Natural killer cell (primary cell): Measurements from ENCODE around the gene BOD1L2. TPM values are rescaled to one million over a fixed set of nuclear protein-coding genes. Genes with fewer than 3 reads are reported as not detected.

Experiments used
- ATAC-seq, 3 donors: fragments of 150-1000 bp in 2 of 3; fragments of 200-7000 bp in 1 of 3; cut with Tn5 transposase; 1 replicate in 1 of 3; 2 replicates in 2 of 3; pipeline ENCODE4 v1.10.0; 2021; ENCODE audit warnings: mild to moderate bottlenecking in 2 of 3, moderate library complexity in 2 of 3
- DNase-seq, 2 donors: peaks; one replicate each; pipeline versions ENCODE4 v3.0.0 to v3.0.0-alpha.2; 2013 to 2021; ENCODE audit warnings: mixed read lengths in 1 of 2
- H3K27ac ChIP-seq: one replicate; pipeline ENCODE4 v1.5.1; 2013; ENCODE audit warnings: mild to moderate bottlenecking, low read length
- H3K27me3 ChIP-seq: one replicate; pipeline ENCODE4 v1.6.1; 2013; ENCODE audit warnings: low read length; ENCODE audit not compliant: control insufficient read depth, insufficient read depth
- H3K36me3 ChIP-seq: one replicate; pipeline ENCODE4 v1.6.1; 2013; ENCODE audit warnings: low read length; ENCODE audit not compliant: control insufficient read depth, insufficient read depth
- H3K4me1 ChIP-seq: one replicate; pipeline ENCODE4 v1.6.1; 2013; ENCODE audit warnings: low read length; ENCODE audit not compliant: control insufficient read depth, insufficient read depth
- H3K4me3 ChIP-seq: one replicate; pipeline ENCODE4 v1.5.1; 2013; ENCODE audit warnings: low read length
- H3K9me3 ChIP-seq: one replicate; pipeline ENCODE4 v1.6.1; 2013; ENCODE audit warnings: low read length; ENCODE audit not compliant: control insufficient read depth, insufficient read depth
- H3K27ac Mint-ChIP-seq, 2 donors: one replicate each; pipeline ENCODE4 v1.8.0; 2022; ENCODE audit warnings: mild to moderate bottlenecking in 2 of 2, mixed read lengths in 2 of 2, moderate library complexity in 1 of 2
- H3K27me3 Mint-ChIP-seq, 2 donors: one replicate each; pipeline ENCODE4 v1.8.0; 2022; ENCODE audit warnings: low read depth in 2 of 2, mixed read lengths in 2 of 2
- H3K36me3 Mint-ChIP-seq: one replicate; pipeline ENCODE4 v1.8.0; 2022; ENCODE audit warnings: mixed read lengths
- H3K4me1 Mint-ChIP-seq, 2 donors: one replicate each; pipeline ENCODE4 v1.8.0; 2022; ENCODE audit warnings: mixed read lengths in 2 of 2
- H3K4me3 Mint-ChIP-seq: one replicate; pipeline ENCODE4 v1.8.0; 2022; ENCODE audit warnings: mild to moderate bottlenecking, moderate library complexity, mixed read lengths
- H3K9me3 Mint-ChIP-seq, 2 donors: one replicate each; pipeline ENCODE4 v1.8.0; 2022; ENCODE audit warnings: mixed read lengths in 2 of 2
- CTCF ChIP-seq: fragments of 200-600 bp; IDR thresholded peaks from one replicate; pipeline ENCODE4 v1.8.0; 2022; ENCODE audit warnings: antibody characterized with exemption
- WGBS: methylation state at CpG from one replicate; pipeline ENCODE4 v1.1.7; 2013; ENCODE audit warnings: missing lambda C conversion rate; ENCODE audit not compliant: insufficient coverage; 5-methylcytosine and 5-hydroxymethylcytosine counted together
- intact Hi-C: fragments of 100-400 bp; cut with micrococcal nuclease; formaldehyde crosslinking; loops from one replicate; pipeline ENCODE4 v1.14.2; 2022
- total RNA-seq, 4 donors: library from RNA; stranded (reverse); fragments of 120-200 nt in 1 of 4; gene quantifications; one replicate each; pipeline versions ENCODE4 v1.2.3 to v1.2.4, GENCODE V29; 2013 to 2022

Gene BOD1L2
- total RNA-seq, 3 donors from 2014 or later (not counting 1 experiment from before 2014, with no cell fraction given), result not detected

GRCh38 chr18:57185434-57185833, 38.5 kb downstream of the BOD1L2 start:
- WGBS, result no CpG with 5 or more reads among the region's 1 CpG
- Histone ChIP-seq H3K36me3 (no peaks in the 10 kb centered on the region), H3K4me1 (no peaks in the 10 kb centered on the region), H3K27ac (no peak overlapping the region), H3K27me3 (no peaks in the 10 kb centered on the region), H3K4me3 (no peak overlapping the region), H3K9me3 (peaks cover 14% of the 10 kb centered on the region)
- DNase-seq, result no peak
- TF ChIP-seq CTCF, result no peak
- no peak for ATAC-seq
- peaks cover 24% of the 10 kb centered on the region for H3K36me3 Mint-ChIP-seq
- H3K9me3 Mint-ChIP-seq, result peaks cover 15 to 24% of the 10 kb centered on the region in 2 donors
- H3K27ac Mint-ChIP-seq, result no peak overlapping the region
- H3K4me3 Mint-ChIP-seq, result no peak overlapping the region
- H3K4me1 Mint-ChIP-seq, result no peaks in the 10 kb centered on the region
- H3K27me3 Mint-ChIP-seq, result peaks cover 0 to 8% of the 10 kb centered on the region in 2 donors
- intact Hi-C loops, result no loop called here

GRCh38 chr18:57188851-57189557, 42.1 kb downstream of the BOD1L2 start:
- Mint-ChIP-seq H3K27me3 (peaks cover 0 to 8% of the 10 kb centered on the region in 2 donors), H3K9me3 (peaks cover 15 to 22% of the 10 kb centered on the region in 2 donors), H3K27ac (no peak overlapping the region), H3K36me3 (peaks cover 16% of the 10 kb centered on the region), H3K4me1 (no peaks in the 10 kb centered on the region), H3K4me3 (no peak overlapping the region)
- 70% methylated on average over 6 of the region's 6 CpGs for WGBS
- peaks cover 14% of the 10 kb centered on the region for H3K9me3 ChIP-seq
- H3K4me3 ChIP-seq, result no peak overlapping the region
- DNase-seq, result no peak
- TF ChIP-seq CTCF, result no peak
- H3K36me3 ChIP-seq, result no peaks in the 10 kb centered on the region
- no peak for ATAC-seq
- H3K4me1 ChIP-seq, result no peaks in the 10 kb centered on the region
- no peaks in the 10 kb centered on the region for H3K27me3 ChIP-seq
- no peak overlapping the region for H3K27ac ChIP-seq
- intact Hi-C loops, result no loop called here

GRCh38 chr18:57190026-57190425, 43.1 kb downstream of the BOD1L2 start:
- H3K36me3 ChIP-seq, result no peaks in the 10 kb centered on the region
- no peak overlapping the region for H3K4me3 ChIP-seq
- no peak overlapping the region for H3K27ac ChIP-seq
- peaks cover 9% of the 10 kb centered on the region for H3K36me3 Mint-ChIP-seq
- no peak overlapping the region for H3K4me3 Mint-ChIP-seq
- peaks cover 0 to 10% of the 10 kb centered on the region in 2 donors for H3K27me3 Mint-ChIP-seq
- H3K27me3 ChIP-seq, result no peaks in the 10 kb centered on the region
- no peak for TF ChIP-seq CTCF
- DNase-seq (no peak), ATAC-seq (no peak)
- no peaks in the 10 kb centered on the region for H3K4me1 Mint-ChIP-seq
- peaks cover 11% of the 10 kb centered on the region for H3K9me3 ChIP-seq
- H3K27ac Mint-ChIP-seq, result no peak overlapping the region
- H3K4me1 ChIP-seq, result no peaks in the 10 kb centered on the region
- intact Hi-C loops, result no loop called here
- peaks cover 14 to 16% of the 10 kb centered on the region in 2 donors for H3K9me3 Mint-ChIP-seq
- WGBS, result no CpG with 5 or more reads among the region's 1 CpG

- no peaks in the 10 kb centered on the region for H3K27me3 ChIP-seq
- Mint-ChIP-seq H3K27me3 (peaks cover 0 to 6% of the 10 kb centered on the region in 2 donors), H3K27ac (no peak overlapping the region), H3K36me3 (no peaks in the 10 kb centered on the region), H3K4me1 (no peaks in the 10 kb centered on the region), H3K9me3 (peaks cover 0 to 2% of the 10 kb centered on the region in 2 donors), H3K4me3 (no peak overlapping the region)
- no peaks in the 10 kb centered on the region for H3K4me1 ChIP-seq
- H3K36me3 ChIP-seq, result no peaks in the 10 kb centered on the region
- DNase-seq, result no peak
- no peak overlapping the region for H3K4me3 ChIP-seq
- no peak overlapping the region for H3K27ac ChIP-seq
- WGBS, result 57% methylated on average over 3 of the region's 3 CpGs
- intact Hi-C loops, result no loop called here
- TF ChIP-seq CTCF, result no peak
- no peak for ATAC-seq
- peaks cover 3% of the 10 kb centered on the region for H3K9me3 ChIP-seq
Measured at GRCh38 chr18:57194070-57194469, 47.2 kb downstream of the BOD1L2 start.
